CD4-positive, alpha-beta T cell treated with Interleukin-17A for 4 hours (primary cell): ENCODE results near the gene EVI2A.
A peak's percentile ranks its signal among the peaks of the same experiment; 100 is the strongest.
"Not testable (repeated sequence)": the region's sequence is repeated elsewhere in the genome, so short reads cannot be mapped to it uniquely, and the experiment has no call there.

Experiments
- DNase-seq: peaks from one replicate; pipeline ENCODE4 v3.0.0-alpha.2; 2020; ENCODE audit warnings: mixed read lengths

Gene EVI2A

GRCh38 chr17:31321481-31321880 lies at the start of gene EVI2A:
Gene EVI2A, minus strand, starts transcription at chr17:31321622. Its CDS starts 2,609 bp downstream, at chr17:31319013.
- DNase-seq: peak; percentile 82

- DNase-seq: no peak
Observed at GRCh38 chr17:31369266-31369665, 47.8 kb upstream of the EVI2A start.

DNA sequence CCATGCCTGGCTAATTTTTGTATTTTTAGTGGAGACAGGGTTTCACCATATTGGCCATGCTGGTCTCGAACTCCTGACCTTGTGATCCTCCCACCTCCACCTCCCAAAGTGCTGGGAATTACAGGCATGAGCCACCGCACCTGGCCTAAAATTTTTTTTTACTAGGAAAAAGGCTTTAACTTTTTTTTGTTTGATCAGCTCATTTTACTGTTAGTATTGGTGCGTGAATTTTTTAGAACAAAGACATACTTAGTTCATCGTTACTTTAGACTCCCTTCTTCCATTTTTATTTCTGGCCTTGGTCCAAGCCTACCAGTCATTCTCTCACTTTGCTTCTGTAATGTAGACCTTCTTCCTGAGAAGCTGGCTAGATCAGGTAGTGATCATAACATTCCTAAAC lies 44.7 kb upstream of the EVI2A start:
- DNase-seq: no peak

GRCh38 chr17:31364012-31364411 lies 42.6 kb upstream of the EVI2A start:
- no peak for DNase-seq

GRCh38 chr17:31357839-31358394 lies 36.5 kb upstream of the EVI2A start:
- DNase-seq: no peak

- DNase-seq: no peak
Observed at GRCh38 chr17:31357091-31357490, 35.7 kb upstream of the EVI2A start.

DNA sequence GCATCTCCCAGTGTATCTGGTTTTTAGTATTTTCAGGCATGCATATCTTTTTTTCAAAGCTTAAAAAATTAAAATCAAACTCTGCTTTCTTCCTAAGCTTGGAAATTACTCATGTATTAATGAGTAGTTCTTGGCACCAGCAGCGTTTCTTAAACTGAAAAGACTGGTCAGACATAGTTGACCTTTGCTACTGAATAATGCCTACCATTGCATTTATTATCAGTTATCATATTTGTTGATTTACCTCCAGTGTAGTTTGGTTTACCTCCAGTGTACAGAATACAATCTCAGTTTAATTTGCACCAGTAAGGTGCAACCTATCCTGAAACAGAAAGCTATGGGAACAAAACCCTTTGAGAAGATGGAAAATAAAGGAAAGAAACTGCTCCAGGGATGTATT lies 34.5 kb upstream of the EVI2A start:
- no peak for DNase-seq

DNA sequence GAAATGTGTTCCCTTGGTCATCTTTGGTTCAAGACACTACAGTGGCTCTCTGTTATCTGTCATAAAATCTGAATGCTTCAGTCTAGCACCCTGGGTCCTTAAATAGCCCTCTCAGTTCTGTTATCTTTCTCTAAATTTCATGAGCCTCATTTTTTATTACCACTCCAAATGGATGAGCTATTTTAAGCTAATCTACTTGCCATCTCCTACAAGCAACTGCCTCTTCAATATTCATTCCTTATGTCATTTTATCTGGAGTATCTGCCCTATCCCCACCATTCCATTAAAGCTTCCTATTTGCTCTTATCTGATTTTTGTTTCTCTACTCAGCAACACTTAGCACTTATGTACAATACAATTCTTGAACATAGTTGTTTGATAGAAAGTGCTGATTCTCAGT lies 28.0 kb upstream of the EVI2A start:
- DNase-seq: no peak

DNA sequence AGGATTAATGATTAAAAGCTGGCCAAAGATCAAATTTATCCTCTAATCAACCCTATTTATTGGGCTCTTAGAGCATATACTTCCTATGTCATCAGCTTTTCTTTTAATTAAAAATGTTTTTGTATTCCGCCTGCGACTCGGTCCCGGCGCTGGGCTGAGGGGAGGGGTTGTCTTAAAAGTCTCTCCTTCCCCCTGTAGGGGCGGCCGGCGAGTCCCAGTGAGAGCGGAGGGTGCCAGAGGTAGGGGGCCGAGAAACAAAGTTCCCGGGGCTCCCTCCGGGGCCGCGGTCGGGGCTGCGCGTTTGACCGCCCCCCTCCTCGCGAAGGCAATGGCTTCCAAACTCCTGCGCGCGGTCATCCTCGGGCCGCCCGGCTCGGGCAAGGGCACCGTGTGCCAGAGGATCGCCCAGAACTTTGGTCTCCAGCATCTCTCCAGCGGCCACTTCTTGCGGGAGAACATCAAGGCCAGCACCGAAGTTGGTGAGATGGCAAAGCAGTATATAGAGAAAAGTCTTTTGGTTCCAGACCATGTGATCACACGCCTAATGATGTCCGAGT lies 23.8 kb upstream of the EVI2A start:
- not testable (repeated sequence) for DNase-seq

DNA sequence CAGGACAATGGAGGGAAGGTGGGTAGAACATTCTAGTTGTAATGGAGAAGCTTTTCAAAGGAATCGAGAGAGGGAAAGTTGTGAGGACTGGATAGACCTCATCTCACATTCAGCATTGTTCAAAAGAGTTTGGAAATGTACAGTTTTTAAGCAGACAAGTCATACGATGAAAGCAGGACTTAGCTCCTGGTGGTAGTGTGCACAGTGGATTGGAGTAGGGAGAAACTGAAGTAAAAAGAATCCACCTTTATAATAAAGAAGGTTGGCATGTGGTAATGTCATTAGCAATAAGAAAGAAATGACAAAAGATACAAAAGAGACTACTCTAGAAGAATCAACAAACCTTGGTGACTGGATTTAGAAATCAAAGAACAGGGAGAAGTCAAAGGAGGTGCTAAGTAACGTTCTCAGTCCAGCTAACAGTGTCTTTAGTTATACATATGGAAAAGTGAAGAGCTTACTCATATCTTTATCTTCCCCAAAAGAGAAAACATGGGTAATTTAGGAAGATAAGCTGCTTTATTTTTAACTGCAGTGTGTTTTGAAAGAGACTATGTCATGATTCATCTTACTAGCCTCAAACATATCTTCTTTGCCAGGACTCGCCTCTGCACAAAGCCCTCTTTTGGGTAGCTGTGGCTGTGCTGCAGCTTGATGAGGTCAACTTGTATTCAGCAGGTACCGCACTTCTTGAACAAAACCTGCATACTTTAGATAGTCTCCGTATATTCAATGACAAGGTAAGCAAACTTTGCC lies 18.7 kb upstream of the EVI2A start:
- no peak for DNase-seq

DNA sequence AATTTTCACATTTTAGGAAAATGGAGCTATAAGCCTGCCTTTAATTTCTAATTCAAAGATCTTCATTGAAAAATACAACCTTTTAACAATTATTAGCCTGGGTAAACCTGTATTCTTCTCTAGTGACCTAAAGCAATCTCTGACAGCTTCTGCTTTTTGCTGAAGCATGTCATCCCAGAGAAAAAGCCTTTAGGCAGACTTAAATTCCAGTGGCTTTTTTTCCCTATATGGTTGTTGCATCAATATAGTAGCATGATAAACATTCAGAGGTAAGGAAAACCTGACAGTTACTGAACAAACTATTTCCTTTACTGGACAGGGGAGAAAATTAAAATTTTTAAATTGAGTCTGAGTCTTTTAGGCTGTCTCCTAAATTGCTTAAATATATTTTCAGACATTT lies 7.8 kb upstream of the EVI2A start:
- DNase-seq: no peak

GRCh38 chr17:31328160-31328535 lies 6.7 kb upstream of the EVI2A start:
- no peak for DNase-seq

DNA sequence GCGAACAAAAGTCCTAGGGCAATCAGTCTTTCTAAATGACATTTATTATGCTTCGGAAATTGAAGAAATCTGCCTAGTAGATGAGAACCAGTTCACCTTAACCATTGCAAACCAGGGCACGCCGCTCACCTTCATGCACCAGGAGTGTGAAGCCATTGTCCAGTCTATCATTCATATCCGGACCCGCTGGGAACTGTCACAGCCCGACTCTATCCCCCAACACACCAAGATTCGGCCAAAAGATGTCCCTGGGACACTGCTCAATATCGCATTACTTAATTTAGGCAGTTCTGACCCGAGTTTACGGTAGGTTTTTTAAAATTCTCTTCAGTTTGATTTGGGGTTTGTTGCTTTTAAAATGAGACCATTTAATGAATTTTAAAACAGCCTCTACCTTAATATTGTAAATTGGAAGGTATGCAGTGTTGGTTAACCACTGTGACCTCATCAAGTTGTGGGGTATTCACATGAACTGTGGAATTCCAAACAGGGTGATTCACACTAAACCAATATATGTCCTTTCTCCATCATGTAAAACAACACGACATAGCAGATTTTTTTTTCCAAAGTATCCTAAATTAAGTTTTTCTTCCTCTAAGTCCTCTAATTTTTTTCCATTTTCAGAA lies 6.2 kb upstream of the EVI2A start:
- DNase-seq: no peak

DNA sequence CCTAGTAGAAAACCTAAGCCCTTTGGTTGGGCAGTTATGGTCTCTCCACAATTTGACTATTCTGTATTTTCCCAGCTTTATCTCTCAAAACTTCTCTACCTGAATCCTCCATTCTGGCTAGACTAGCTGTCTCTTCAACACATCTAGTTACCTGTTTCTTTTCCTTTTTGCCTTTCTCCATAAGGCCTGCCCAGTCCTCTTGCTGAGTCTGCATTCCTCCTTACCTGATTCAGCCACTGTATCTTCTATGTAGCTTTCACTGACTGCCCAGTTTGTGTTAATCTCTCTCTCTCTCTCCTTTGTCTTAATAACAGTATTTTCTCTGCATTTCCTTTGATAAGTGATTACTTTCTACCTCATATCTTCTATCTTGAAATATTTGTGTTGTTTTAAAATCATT lies 2.1 kb upstream of the EVI2A start:
- DNase-seq: no peak

GRCh38 chr17:31321966-31322365 lies 544 bp upstream of the EVI2A start:
- DNase-seq: peak; percentile 42

DNA sequence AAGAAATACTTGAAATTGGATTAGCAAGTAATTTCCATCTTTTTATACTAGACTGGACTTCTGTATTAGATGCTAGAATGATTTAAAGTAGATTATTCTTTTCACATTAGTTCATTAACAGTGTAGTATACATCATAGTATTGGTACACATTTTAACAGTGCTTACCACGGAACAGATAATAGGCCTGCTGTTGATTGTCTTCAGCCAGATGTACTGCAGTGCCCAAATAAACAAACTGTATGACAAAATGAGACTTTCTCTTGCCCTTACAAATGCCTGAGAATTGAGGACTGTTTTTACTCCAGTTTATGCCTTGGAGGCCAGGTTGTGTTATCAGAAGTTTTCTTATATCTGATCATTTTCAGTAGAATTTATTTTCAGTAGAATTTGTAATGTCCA lies 631 bp downstream of the EVI2A start:
- no peak for DNase-seq

- no peak for DNase-seq
Observed at GRCh38 chr17:31320241-31320640, 1.2 kb downstream of the EVI2A start.

GRCh38 chr17:31318851-31319661 lies 2.4 kb downstream of the EVI2A start:
- DNase-seq: no peak

- DNase-seq: peak; percentile 76
Observed at GRCh38 chr17:31318298-31318801, 3.1 kb downstream of the EVI2A start.

GRCh38 chr17:31314782-31315100 lies 6.7 kb downstream of the EVI2A start:
- DNase-seq: no peak

DNA sequence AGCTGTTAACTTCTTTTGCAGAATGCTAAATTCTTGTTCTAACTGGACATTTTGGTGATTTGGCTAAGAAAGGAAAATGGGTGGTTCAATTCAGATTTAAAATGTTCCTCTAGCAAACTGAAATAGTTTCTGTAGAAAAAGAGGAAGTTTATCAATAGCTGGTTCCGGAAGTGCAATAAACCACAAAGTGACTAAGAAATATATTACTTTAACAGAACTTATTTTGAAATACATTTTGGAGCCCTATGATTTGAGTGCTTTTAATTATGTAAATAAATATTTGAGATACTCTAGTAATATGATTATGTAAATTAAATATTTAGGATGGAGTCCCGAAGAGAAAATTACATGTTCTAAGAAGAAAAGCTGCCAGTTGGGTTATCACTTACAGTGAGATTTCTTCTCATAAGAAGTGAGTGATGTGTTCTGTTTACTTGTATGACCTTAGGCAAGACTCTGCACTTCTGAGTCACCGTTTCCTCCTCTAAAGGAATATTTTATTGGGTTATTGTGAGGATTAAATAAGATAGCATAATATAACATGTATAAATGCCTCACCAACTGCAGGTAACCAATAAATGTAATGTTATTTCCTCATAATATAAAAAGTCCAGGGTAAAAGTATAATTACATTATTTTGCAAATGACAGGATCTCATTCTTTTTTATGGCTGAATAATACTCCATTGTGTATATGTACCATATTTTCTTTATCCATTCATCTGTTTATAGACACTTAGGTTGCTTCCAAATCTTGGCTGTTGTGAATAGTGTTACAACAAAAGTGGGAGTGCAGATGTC lies 7.2 kb downstream of the EVI2A start, which contains the start of gene EVI2B:
EVI2B (minus strand) TSS at position 73 of the 800 bp plus-strand sequence. CDS start 8,445 bp downstream, outside the sequence.
- peak; percentile 43 for DNase-seq

DNA sequence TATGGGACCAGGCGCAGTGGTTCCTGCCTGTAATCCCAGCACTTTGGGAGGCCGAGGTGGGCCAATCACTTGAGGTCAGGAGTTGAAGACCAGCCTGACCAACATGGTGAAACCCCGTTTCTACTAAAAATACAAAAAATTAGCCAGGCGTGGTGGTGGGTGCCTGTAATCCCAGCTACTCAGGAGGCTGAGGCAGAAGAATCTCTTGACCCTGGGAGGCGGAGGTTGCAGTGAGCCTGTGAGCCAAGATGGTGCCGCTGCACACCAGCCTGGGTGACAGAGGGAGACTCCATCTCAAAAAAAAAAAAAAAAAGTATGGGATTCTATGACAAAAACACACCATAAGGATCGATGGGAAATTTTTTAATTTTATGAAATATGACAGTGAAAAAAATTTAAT lies 9.2 kb downstream of the EVI2A start:
- DNase-seq: peak; percentile 69
